VCaP (cell line): ENCODE results near the gene CAMK2B.

Experiments used
- H3K27ac ChIP-seq: fragments of 450-650 bp; 2 replicates; pipeline ENCODE4 v1.5.1; 2017
- CTCF ChIP-seq: fragments of 450-650 bp; conservative IDR thresholded peaks from 2 replicates; pipeline ENCODE4 v1.5.1; 2017; ENCODE audit warnings: mild to moderate bottlenecking, moderate library complexity

CAMK2B gene

DNA sequence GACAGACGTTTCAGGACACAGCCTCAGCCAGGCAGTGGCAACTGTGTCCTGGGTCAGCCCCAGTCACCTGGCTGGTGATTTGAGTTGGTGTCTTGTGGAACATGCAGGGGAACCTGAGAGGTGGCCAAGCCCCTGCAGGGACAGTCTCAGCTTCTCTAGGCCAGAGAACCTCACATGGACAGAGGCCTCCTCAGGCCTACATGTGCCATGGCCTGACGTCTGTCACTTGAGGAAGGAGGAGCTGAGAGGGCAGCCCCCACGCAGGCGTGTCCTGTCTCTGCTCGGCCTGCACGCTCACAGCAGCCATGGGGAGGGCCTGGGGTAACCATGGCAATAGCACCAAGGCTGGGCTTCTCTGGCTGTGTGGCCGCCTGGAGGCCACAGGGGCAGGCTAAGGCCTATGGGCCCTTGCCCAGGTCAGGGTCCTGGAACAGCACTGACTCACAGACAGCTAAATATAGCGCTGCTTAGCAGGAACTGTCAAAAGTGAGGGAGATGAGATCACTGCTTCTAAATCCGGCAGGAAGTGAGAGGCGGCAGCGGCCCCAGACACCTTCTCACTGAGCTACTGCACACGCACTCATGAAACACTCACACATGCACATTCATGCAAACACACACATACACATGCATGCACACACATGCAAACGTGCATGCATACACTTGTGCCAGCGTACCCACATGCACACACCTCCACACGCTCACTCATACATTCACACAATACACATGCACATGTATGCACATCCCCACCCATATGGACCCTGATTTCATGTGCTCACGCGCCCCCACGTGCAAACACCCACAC lies 67.6 kb downstream of the CAMK2B start:
- no peak for TF ChIP-seq CTCF
- no peak overlapping the region for H3K27ac ChIP-seq

DNA sequence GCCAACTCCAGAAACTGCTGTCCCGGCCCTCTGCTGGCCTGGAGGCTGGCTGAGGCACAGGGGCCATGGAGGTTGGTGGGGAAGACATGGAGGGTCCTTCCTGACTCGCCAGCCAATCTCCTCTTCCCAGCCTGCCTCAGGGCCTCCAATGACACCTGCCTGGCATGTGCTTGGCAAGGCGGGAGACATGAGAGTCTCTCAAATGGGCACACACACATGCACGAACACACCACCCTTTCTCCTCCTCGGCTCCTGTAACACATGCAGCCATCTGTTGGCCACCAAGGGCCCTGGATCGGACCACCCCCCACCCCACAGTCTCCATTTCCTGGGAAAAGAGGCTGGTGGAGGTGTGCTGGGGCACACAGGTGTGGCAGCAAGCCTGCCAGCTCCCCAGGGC lies 68.2 kb downstream of the CAMK2B start:
- TF ChIP-seq CTCF: no peak
- H3K27ac ChIP-seq: no peak overlapping the region

DNA sequence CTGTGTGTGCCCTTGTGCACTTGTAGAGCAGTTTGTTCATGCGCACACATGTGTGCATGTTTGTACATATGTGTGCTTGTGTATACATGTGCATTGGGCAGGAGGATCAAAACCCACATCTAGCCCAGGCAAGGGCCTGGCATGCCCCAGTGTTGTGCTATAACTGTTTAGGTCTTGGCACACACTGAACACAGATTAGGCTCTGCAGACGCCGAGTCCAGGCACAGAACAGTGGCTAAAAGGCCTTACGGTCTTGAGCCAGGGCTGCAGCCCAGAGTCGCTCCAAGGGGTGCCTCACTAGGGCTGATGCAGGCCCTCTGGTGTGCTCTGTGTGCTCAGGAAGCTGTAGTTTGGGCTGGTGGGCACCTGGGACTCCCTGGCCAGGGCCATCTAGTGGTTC lies 68.9 kb downstream of the CAMK2B start:
- no peak overlapping the region for H3K27ac ChIP-seq
- TF ChIP-seq CTCF: no peak

DNA sequence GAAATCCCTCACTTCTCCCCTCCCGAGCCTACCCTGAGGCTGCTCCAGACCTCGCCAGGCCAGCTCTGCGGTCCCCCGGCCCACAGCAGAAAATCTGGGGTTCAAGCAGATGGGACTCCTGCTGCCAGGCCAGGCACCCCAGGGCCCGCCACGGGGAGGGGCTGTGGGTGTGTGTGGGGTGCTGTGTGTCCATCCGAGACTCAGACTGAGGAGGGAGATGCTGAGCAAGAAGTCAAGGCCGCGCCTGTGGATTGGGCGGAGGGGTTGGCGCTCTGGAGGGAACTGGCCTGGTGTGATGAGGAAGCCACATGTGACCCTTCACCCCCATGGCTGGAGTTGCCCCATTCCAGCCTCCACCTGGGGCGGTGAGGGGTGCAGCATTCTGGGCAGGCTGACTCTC lies 73.5 kb downstream of the CAMK2B start:
- no peak overlapping the region for H3K27ac ChIP-seq
- TF ChIP-seq CTCF: no peak

GRCh38 chr7:44251269-44251668 lies 74.1 kb downstream of the CAMK2B start:
- TF ChIP-seq CTCF: no peak
- H3K27ac ChIP-seq: no peak overlapping the region

DNA sequence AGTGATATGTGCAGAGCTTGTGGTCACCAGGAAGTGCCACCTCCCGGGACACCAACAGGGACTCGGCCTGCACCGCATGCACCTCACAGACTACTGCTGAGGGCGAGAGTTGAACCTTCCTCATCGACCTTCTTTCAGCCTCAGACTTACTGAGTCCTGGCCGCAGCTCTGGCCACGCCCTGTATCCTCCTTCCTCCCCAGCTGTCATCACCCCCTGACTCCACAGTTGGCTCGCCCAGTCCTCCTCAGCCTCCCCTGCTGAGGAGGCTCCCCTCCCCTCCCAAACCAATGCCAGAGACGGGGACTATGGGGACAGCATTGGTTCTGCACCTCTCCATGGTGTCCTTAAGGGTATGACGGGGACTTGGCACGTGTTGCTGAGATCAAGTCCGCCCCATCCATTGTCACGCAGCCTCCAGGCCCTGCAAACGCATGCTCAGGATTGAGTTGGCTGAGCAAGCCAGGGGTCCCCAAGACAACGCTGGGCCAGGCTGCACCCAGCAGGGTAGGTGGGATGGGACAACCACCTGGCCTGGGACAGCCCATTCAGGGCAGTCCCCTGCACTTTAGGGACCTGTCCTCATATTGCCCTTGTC lies 75.7 kb downstream of the CAMK2B start:
- H3K27ac ChIP-seq: no peak overlapping the region
- TF ChIP-seq CTCF: no peak

GRCh38 chr7:44247868-44248651 lies 77.3 kb downstream of the CAMK2B start:
- no peak for TF ChIP-seq CTCF
- H3K27ac ChIP-seq: no peak overlapping the region
